HG03066 (cell line): ENCODE data around the gene CIBAR2.
"Not testable (repeated sequence)": the region's sequence is repeated elsewhere in the genome, so short reads cannot be mapped to it uniquely, and the experiment has no call there.

Experiments used
- ATAC-seq: cut with Tn5 transposase; IDR thresholded peaks from one replicate; pipeline ENCODE4 v1.9.1; 2021; ENCODE audit warnings: low read depth; ENCODE audit not compliant: unreplicated experiment

Gene CIBAR2

GRCh38 chr16:85067426-85067825 is 44.8 kb downstream of the CIBAR2 start:
- ATAC-seq, result no peak

DNA sequence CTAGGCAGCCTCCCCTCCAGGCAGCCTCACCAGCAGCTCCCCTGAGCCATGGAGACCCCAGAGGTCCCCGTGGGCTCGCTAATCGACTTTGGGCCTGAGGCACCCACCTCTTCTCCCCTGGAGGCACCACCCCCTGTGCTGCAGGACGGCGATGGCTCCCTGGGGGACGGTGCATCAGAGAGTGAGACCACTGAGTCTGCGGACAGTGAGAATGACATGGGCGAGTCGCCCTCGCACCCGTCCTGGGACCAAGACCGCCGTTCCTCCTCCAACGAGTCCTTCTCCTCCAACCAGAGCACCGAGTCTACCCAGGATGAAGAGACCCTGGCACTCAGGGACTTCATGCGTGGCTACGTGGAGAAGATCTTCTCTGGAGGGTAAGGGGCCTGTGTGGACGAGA is 45.2 kb downstream of the CIBAR2 start:
- ATAC-seq, result no peak

GRCh38 chr16:85066346-85066885 is 45.9 kb downstream of the CIBAR2 start:
- ATAC-seq, result no peak

GRCh38 chr16:85065099-85065498 is 47.2 kb downstream of the CIBAR2 start:
- no peak for ATAC-seq

DNA sequence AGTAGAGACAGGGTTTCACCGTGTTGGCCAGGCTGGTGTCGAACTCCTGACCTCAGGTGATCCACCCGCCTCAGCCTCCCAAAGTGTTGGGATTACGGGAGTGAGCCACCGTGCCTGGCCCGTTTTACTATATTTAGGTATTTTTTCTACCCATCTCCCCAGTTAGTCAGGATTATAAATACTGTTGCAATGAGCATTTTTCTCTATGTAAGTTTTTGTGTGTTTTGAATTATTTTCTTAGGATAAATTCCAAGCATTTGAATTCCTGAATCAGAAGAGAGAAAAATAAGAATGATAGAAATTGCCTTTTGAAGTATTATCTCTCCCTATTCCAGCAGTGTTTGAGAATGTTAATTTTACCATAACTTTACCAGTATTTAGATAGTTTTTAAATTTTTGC is 48.1 kb downstream of the CIBAR2 start:
- no peak for ATAC-seq

DNA sequence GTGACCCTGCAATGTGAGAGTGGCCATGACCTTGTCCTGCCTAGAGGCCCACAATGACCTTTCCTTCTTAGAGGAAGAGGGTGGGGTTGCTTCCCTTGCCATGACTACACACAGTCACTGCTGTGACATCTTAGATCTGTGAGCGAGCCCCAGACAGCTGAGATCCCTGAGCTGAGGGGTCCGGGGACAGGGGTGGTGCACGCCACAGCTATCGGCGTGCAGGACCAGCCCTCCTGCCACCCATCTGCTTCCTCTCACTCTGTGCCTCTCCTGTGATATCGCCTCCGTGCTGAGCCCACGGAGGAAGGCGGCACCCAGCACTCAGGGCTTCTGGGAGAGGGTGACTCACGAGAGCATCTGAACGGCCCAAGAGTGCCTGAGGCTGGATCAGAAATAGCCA is 49.4 kb downstream of the CIBAR2 start:
- no peak for ATAC-seq

- ATAC-seq, result no peak
Measured at GRCh38 chr16:85062323-85062722, 49.9 kb downstream of the CIBAR2 start.

DNA sequence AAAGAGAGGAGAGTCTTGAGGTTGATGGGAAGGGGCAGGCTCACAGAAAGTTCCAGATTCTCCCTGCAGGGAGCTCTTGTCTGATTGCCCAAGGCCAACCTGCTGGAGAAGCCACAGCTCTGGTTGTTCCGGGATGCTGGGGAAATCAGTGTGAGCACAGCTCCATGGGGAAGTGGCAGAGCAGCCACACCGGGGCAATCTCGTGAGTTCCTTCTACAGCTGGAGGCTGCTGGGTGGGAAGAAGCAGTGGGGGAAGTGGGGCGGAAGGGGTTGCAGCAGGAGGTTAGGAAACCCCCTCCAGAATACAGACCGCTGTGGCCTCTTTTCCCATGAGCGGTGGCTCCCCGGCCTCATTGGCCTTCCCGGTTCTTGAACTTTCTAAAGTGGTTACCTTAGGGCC is 50.7 kb downstream of the CIBAR2 start:
- ATAC-seq, result no peak

GRCh38 chr16:85058909-85059308 is 53.4 kb downstream of the CIBAR2 start:
- ATAC-seq, result no peak

- no peak for ATAC-seq
Measured at GRCh38 chr16:85057948-85058347, 54.3 kb downstream of the CIBAR2 start.

DNA sequence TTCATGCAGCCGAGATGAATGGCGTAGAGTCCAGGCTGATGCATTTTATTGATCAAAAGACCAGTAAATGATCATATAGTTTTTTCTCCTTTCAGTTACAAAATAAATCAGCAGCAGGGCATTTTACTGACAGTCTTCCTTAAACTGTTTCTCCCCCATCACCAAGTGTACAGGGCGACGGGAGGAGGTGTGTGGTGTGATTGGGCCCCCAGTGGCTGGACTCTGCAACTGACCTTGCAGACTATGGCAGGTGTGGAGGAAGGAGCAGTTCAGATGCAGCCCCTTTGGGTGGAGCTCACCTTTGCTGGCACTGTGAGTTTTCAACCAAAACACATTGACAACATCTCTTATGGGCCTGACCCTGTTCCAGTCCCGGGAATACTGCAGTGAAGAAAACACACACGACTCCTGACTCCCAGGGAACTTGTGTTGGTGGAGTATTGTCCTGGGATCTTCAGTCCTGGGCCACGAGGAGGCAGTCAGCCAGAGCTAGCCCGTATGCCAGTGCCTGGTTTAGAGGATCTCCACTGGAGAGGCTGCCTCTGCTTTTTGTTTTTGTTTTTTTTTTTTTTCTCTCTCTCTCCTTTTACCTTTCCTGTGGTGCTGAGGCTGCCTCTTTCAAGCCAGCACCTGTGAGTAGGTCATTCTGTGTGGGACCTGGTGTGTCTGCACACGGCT is 54.9 kb downstream of the CIBAR2 start:
- no peak for ATAC-seq

- no peak for ATAC-seq
Measured at GRCh38 chr16:85056211-85056748, 56.0 kb downstream of the CIBAR2 start.

DNA sequence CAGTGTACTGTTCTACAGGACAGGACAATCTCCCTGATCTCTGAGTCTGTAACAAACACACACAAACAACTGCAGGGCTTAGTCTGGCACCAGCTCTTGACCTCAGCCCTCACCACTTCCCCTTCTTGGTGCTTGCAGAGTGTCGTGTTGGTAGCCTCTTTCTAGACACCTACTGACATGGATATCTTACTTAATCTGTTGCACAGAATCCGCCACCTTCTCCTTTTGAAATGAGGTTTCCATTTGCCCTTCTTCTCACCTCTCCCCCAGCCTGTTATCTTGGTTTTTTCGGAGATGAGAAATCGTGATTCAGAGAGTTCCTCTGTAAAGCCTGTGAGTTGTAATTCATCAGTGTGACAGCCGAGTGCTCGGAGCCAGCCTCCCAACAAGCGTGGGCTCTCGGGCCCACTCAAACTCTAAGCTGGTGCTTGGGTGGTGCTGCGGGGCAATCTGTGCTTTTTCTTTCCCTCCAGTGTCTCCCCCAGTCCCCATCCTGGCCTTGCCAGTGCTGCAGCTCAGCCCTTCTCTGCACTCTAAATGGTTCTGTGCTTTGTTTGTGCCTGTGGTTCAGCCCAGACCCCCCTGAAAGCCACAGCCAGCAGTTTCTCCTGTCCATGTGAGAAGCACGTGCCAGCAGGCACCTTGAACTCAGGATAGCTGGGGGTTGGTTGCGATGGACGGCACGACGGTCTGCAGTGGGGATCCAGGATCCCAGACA is 56.6 kb downstream of the CIBAR2 start:
- peak; percentile 77 for ATAC-seq

GRCh38 chr16:85054948-85055492 is 57.3 kb downstream of the CIBAR2 start:
- ATAC-seq, result no peak

GRCh38 chr16:85054321-85054720 is 58.0 kb downstream of the CIBAR2 start:
- not testable (repeated sequence) for ATAC-seq

DNA sequence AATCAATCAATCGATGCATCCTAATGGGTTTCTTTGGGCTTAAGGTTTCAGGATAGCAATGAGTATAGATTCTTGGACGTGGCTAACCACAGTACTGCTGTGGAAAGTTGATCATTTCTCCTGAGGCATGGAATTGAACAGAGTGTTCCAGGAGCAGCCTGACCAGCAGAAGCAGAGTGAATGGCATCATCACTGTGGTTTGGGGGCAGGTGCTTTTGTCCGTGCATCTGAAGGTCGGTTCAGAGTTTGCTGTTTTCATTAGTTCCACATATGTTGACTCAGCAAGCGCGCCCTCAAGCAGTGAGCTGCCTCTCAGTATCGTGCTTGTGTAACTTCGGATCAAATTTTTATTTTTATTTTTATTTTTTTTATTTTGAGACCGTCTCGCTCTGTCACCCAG is 59.7 kb downstream of the CIBAR2 start:
- no peak for ATAC-seq

GRCh38 chr16:85051683-85052082 is 60.6 kb downstream of the CIBAR2 start:
- ATAC-seq, result no peak

DNA sequence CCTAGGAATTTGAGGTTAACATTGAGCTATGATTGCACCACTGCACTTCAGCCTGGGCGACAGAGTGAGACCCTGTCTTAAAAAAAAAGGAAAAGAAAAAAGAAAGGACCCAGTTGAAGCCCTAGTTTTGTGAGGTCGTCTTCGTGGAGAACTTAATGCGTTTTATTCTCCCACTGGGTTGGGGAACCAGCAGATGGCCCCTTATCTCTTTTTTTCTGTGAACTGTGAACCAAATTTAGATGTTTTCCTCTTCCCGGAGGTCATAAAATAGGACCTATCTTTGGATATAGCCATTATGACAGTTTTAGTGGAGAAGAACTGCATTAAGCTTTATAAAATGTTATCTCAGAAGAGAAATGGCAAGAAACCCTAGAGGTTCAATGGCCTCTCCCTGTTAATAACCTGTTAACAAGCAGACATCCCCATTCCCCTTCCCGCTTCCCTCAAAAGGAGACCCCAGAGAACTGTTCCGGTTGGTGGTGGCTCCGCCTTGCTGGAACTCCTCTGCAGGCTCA is 61.1 kb downstream of the CIBAR2 start:
- no peak for ATAC-seq

- ATAC-seq, result no peak
Measured at GRCh38 chr16:85049706-85050305, 62.5 kb downstream of the CIBAR2 start.

GRCh38 chr16:85048921-85049562 is 63.2 kb downstream of the CIBAR2 start:
- no peak for ATAC-seq
